ENCODE results near the gene KLHL30.

KLHL30 gene

GRCh38 chr2:238117199-238118154 lies 21.0 kb upstream of the KLHL30 start:
- DNase-seq (ENCODE audit: low read depth in 2 of 2): no peak

GRCh38 chr2:238119756-238120462 lies 18.6 kb upstream of the KLHL30 start:
- no peak for DNase-seq (ENCODE audit: low read depth in 2 of 2)

- DNase-seq (ENCODE audit: low read depth in 2 of 2): no peak
These were observed 17.8 kb upstream of the KLHL30 start for GRCh38 chr2:238120463-238121298.

- DNase-seq (ENCODE audit: low read depth in 2 of 2): no peak
These were observed 16.8 kb upstream of the KLHL30 start for GRCh38 chr2:238121511-238122286.

GRCh38 chr2:238122287-238123217 lies 15.9 kb upstream of the KLHL30 start:
- DNase-seq (ENCODE audit: low read depth in 2 of 2): no peak

- DNase-seq (ENCODE audit: low read depth in 2 of 2): no peak
These were observed 15.1 kb upstream of the KLHL30 start for GRCh38 chr2:238123218-238123971.

GRCh38 chr2:238123991-238124470 lies 14.4 kb upstream of the KLHL30 start:
- no peak for DNase-seq (ENCODE audit: low read depth in 2 of 2)

GRCh38 chr2:238124488-238125126 lies 13.9 kb upstream of the KLHL30 start:
- no peak for DNase-seq (ENCODE audit: low read depth in 2 of 2)

- no peak for DNase-seq (ENCODE audit: low read depth in 2 of 2)
These were observed 13.2 kb upstream of the KLHL30 start for GRCh38 chr2:238125127-238125885.

GRCh38 chr2:238126338-238126737 lies 12.1 kb upstream of the KLHL30 start:
- DNase-seq (ENCODE audit: low read depth in 2 of 2): no peak

GRCh38 chr2:238126775-238127164 lies 11.7 kb upstream of the KLHL30 start:
- no peak for DNase-seq (ENCODE audit: low read depth in 2 of 2)

GRCh38 chr2:238127165-238128060 lies 11.1 kb upstream of the KLHL30 start:
- no peak for DNase-seq (ENCODE audit: low read depth in 2 of 2)

- DNase-seq (ENCODE audit: low read depth in 2 of 2): no peak
These were observed 10.4 kb upstream of the KLHL30 start for GRCh38 chr2:238128061-238128440.

- DNase-seq (ENCODE audit: low read depth in 2 of 2): no peak
These were observed 9.9 kb upstream of the KLHL30 start for GRCh38 chr2:238128534-238129001.

- DNase-seq (ENCODE audit: low read depth in 2 of 2): no peak
These were observed 9.1 kb upstream of the KLHL30 start for GRCh38 chr2:238129166-238130010.
